Esophagus squamous epithelium (tissue), 4 donors: ENCODE results near the gene CPNE7.

Experiments
- POLR2A ChIP-seq, 4 donors: fragments of 450-650 bp; IDR thresholded peaks; one replicate each; pipeline ENCODE4 v1.6.1; 2017; ENCODE audit warnings: antibody characterized with exemption in 4 of 4, mild to moderate bottlenecking in 4 of 4, moderate library complexity in 3 of 4
- TF ChIP-seq, protein P1 (sequence below), 6 experiments: fragments of 450-650 bp in 4 of 6; fragments of 200-600 bp in 2 of 6; sonication (generic) in 2 of 6; IDR thresholded peaks; one replicate each; pipeline ENCODE4 v1.5.1; 2016 to 2019; ENCODE audit warnings: antibody characterized with exemption in 6 of 6, mild to moderate bottlenecking in 4 of 6, moderate library complexity in 4 of 6

DNA sequence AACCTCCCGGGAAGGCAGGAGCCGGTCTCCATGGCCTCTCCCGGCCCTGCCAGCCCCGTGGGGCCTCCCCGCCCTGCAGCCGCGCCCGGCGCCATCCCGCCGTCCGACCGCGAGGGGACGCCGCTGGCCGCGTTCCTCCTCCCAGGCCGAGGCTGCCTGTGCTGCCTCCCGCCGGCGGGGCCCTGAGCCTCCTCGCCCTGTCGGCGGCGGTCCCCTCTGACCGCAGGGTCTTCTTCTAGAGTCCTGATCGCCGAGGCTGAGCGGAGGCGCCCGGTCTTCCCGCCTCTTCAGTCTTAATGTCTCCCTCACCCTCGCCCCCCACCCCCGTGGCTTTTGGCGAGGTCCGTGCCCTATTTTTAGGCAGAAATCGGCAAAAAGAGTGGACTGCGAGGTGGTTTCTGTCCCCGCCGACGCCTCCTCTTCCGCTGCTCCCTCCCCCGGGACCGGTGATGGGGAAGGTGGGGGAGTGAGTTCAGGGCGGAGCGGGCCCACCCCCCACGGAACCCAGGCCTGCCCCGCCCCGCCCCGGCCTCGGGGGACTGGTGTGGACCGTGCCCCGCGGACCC is 794 bp upstream of the CPNE7 start:
- TF ChIP-seq, protein P1, sequence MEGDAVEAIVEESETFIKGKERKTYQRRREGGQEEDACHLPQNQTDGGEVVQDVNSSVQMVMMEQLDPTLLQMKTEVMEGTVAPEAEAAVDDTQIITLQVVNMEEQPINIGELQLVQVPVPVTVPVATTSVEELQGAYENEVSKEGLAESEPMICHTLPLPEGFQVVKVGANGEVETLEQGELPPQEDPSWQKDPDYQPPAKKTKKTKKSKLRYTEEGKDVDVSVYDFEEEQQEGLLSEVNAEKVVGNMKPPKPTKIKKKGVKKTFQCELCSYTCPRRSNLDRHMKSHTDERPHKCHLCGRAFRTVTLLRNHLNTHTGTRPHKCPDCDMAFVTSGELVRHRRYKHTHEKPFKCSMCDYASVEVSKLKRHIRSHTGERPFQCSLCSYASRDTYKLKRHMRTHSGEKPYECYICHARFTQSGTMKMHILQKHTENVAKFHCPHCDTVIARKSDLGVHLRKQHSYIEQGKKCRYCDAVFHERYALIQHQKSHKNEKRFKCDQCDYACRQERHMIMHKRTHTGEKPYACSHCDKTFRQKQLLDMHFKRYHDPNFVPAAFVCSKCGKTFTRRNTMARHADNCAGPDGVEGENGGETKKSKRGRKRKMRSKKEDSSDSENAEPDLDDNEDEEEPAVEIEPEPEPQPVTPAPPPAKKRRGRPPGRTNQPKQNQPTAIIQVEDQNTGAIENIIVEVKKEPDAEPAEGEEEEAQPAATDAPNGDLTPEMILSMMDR (IDR thresholded peaks at IDR 0.05): peak; percentile 22 to 95 (median 74)
- TF ChIP-seq POLR2A (IDR thresholded peaks at IDR 0.05): no peak
